CD1c-positive myeloid dendritic cell (primary cell): ENCODE results near the gene TXNDC11.
A peak's percentile ranks its signal among the peaks of the same experiment; 100 is the strongest.

Source experiments
- DNase-seq: peaks from one replicate; pipeline ENCODE4 v3.0.0-alpha.2; 2016; ENCODE audit errors: extremely low spot score

TXNDC11 gene

GRCh38 chr16:11658896-11659708 lies 83.6 kb downstream of the TXNDC11 start:
- DNase-seq = no peak

GRCh38 chr16:11657556-11657955 lies 85.1 kb downstream of the TXNDC11 start:
- DNase-seq = no peak

GRCh38 chr16:11655655-11656054 lies 87.0 kb downstream of the TXNDC11 start:
- no peak for DNase-seq

DNA sequence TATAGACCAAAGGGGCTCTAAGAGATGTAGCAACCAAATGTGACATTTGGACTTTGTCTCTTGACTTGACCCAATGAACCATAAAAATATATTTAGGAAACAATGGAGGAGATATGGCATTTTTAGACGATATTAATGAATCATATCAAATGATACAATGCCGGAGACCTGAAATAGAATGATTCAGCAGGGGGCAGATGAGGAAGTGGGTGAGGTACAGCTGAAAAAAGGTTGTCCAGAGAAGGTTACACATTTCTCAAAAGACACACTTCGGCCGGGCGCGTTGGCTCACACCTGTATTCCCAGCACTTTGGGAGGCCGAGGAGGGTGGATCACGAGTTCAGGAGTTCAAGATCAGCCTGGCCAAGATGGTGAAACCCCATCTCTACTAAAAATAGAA lies 90.9 kb downstream of the TXNDC11 start:
- DNase-seq = no peak

DNA sequence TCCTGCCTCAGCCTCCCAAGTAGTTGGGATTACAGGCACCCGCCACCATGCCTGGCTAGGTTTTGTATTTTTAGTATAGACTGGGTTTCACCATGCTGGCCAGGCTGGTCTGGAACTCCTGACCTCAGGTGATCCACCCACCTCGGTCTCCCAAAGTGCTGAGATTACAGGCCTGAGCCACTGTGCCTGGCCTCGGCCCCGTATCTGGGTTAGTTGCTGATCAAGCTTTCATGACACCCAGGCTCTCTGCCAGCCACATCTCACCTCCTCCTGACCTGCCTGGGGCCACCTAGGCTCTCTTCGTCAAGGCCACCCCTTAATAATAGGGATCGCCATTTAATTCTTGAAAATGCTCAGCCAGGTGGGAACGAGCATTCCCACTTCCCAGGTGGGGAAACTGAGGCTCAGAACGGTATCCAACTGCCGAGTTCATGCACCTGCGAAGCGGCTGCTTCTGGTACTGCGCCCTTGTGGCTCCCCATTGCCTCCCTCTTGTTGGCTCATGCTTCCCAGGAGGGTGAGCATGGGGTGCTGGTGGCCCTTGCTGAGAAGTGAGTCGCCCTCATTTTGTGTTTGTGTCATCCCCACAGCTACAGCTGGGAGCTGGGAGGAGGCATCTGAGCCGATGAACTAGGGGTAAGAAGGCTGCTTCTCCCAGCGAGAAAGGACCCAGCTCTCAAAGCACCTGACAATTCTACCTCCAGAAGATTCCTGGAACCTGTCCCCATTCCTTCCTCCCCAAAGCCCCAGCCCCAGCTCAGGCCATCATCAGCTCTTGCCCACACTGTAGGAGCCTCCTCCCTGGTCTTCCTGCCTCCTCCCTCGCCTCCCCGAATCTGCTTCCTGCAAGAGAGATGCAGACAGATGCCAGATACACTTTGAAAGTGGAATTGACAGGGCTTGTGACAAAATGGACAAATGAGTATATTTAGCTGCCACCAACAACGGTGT lies 91.7 kb downstream of the TXNDC11 start:
- DNase-seq = no peak

GRCh38 chr16:11649276-11649675 lies 93.4 kb downstream of the TXNDC11 start:
- no peak for DNase-seq

GRCh38 chr16:11642765-11643116 lies 99.9 kb downstream of the TXNDC11 start:
- no peak for DNase-seq

GRCh38 chr16:11640987-11641817 lies 101.5 kb downstream of the TXNDC11 start:
- peak; percentile 74 for DNase-seq

DNA sequence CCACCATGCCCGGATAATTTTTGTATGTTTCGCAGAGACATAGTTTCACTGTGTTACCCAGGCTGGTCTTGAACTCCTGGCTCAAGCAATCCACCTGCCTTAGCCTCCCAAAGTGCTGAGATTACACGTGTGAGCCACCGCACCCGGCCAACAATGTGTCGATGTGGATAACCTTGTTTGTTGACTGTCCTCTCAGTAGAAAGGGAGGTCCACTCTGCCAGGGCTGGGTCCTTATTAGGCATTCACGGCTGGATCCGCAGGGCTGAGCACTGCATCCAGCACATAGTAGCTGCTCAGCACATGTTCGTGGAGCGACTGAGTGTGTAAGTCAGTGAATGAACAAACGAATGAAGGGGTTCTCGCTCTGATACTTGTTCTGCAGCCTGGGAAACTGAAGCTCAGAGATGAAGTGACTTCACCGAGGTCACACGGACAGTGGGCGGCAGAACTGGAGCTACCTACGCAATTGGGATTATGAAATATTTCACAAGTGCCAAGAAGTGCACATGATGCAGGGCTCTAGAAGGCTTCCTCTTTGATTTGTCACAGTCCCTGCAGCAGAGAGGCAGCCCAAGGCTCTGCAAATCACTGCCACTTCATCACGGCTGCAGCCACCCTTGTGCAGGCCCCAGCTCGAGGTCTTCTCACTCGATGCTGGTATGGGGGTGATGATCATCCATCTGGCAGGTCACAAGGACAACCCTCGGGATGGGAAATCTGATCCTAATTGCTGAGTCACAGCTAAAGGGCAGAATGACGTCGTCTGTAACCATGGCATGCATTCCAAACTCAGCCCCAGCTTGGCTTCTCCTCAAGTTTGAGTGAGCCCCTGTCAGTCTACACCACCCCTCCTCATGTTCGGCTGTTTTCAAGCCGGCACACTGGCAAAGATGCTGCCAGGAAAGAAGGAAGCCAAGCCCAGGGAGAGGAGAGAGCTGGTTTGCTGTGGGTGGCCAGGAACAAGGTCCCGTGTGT lies 102.4 kb downstream of the TXNDC11 start:
- peak; percentile 99 for DNase-seq

DNA sequence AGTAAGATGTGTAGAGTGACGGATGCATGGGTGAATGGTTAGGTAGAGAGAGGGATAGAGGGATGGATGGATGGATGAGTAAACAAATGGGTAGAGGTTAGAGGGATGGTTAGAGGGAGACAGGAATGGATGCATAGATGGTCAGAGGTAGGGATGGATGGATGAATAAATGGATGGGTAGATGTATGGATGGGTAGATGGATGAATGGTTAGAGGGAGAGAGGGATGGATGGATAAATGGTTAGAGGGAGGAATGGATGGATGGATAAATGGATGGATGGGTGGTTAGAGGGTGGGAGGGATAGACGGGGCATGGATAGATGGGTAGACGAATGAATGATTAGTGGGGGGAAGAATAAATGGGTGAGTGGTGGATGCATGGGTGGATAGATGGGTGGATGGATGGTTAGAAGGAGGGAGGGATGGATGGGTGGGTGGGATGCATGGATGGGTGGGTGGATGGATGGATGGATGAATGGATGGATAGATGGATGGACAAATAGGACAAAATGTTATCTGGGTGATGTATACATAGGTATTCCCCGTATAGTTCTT lies 103.6 kb downstream of the TXNDC11 start:
- no peak for DNase-seq

DNA sequence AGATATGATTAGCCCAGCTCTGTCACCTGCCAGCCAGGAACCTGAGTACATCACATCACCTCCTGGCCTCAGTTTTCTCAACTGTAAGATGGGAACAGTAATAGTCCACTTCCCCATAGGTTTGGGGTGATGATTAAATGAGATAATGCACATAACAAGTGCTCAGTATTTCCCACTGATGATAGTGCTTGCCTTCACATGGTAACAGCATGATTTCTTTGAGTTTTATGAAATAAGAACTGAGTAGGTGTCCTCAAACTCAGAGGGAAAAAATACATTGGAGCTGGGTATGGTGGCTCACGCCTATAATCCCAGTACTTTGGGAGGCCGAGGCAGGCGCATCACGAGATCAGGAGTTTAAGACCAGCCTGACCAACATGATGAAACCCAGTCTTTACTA lies 104.5 kb downstream of the TXNDC11 start:
- no peak for DNase-seq

DNA sequence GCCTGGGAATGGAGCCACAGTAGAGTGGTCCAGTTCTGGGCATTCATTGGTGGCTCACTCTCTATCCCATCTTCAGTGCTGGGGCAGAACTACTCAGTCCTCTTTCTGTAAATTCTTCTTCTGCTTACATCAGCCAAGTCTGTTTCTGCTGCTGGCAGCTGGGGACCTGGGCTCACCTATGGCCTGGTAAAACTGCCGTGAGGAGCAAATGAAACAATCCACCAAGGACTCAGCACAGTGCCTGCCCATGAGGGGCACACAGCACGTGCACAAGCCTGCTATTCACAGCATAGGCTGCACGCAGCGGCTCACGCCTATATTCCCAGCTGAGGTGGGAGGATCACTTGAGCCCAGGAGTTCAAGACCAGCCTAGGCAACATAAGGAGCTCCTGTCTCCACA lies 105.3 kb downstream of the TXNDC11 start:
- no peak for DNase-seq

- DNase-seq = no peak
These were observed 106.4 kb downstream of the TXNDC11 start for GRCh38 chr16:11636172-11636721.

DNA sequence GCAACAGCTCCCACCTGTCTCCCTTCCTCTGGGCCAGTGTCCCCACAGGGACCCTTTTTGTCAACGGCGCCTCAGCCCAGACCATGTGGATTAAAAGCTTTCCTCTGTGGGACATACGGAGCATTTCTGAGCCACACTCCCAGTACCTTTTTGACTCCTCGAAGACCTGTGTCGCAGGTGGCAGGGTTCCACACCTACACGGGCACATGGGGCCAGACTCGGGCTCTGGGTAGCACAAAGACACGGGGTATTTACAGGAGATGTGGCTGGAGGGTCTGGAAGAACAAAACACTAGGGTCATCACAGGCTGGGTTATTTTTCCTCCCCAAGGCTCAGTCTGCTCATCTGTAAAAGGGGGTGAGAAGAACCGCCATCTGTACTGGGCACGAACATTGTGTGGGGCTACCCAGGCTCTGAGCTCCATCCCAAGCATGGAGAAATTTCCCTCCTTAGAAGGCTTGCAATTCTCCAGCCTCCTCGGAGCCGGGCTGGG lies 106.9 kb downstream of the TXNDC11 start:
- no peak for DNase-seq

DNA sequence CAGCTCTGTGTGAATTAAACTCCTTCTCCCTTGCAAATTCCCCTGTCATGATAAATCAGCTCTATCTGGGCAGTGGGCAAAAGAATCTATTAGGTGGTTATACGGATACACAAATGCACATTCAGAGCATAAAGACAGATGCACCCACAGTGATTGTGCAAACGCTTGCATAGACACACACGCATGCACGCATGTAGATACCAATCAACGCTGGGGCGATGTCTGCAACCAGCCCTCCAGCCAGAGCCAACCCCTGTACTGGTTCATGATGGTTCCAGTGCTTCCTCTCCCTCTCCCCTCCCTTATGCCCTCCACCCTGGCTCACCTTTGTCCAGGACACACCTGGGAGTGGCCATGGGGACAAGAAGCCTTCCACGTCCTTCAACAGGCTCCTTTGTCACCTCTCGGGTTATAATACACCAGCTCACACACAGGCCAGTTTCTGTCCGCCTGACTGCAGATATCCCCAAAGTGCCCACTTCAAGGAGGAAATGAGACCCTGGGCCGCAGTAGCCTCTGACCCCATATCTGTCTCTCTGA lies 107.5 kb downstream of the TXNDC11 start:
- DNase-seq = no peak

DNA sequence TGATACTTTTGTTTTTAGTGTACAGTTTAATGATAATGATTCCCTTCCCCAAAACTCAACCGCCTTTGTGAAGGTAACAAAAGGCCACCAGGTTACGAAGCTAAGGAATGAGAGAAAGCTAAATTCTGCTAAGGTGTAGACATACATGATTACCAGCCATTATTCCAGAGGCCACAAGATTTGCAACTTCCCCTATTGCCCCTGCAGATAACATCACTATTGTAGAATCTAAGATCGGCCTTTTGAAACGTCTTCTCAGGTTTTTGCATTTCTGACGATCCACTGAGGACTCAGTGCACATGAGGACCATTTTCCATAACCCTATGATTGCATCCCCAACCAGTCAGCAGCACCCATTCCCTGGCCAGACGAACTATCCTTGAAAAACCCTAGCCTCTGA lies 108.3 kb downstream of the TXNDC11 start:
- DNase-seq = peak; percentile 55

DNA sequence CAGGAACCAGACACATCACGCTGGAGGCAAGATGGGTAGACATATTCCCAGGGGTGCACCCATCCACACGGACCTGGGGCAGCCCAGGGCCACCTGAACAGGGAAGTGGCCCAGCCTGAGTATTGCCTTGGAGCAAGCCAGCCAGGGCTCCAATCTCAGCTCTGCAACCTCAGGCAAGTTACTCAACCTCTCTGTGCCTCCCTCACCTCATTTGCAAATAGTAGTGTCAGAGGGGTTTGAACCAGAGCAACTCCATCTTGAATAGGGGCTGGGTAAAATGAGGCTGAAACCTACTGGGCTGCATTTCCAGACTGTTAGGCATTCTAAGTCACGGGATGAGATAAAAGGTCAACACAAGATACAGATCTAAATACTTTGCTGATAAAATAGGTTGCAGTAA lies 109.5 kb downstream of the TXNDC11 start:
- no peak for DNase-seq

DNA sequence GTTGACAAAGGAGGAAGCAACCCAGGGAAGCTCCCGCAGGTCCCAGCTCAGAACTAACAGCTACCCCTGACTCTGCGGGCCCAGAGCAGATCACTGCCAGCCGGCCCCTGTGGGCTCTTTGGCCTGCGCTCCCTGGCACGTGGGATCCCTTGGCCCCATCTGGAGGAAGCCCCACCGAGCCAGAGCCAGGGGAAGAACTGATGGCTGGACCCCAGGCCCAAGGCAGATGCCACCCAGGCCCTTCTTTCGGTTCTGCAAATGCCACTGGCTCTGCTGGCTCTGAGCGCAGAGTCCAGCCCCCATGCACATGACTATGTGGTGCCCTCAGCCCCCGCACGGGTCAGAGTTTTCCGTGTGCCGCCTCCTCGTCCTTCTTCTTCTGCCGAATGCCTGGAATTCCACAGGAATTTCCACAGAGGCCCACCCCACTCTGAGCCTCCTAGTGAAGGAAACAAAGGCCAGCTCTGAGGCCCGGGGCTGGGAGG lies 110.2 kb downstream of the TXNDC11 start:
- DNase-seq = peak; percentile 90

DNA sequence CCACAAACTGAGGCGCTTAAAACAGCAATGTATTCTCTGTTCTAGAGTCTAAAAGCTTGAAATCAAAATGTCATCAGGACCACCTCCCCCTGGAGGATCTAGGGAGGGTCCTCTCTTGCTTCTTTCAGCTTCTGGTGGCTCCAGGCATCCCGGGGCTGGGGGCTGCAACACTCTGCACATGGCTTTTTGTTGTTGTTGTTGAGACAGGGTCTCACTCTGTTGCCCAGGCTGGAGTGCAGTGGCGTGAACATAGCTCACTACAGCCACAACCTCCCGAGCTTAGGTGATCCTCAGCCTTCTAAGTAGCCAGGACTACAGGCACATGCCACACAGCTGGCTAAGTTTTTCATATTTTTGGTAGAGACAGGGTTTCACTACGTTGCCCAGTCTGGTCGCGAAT lies 111.4 kb downstream of the TXNDC11 start:
- no peak for DNase-seq

DNA sequence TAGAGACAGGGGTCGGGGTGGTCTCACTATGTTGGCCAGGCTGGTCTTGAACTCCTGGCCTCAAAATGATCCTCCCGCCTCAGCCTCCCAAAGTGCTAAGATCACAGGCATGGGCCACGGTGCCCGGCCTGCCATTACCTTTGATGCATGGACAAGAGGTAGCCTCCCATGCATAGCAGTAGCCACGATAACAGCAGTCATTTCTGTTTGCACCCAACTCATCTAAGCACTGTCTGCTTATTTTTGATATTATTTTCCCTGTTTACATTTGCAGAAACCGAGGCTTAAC lies 111.9 kb downstream of the TXNDC11 start:
- no peak for DNase-seq
